HepG2 (cell line): Measurements from ENCODE around the gene NFKBIA. TPM values are rescaled to one million over a fixed set of nuclear protein-coding genes. Genes with fewer than 3 reads are reported as not detected.

Experiments used
- EEA1 ChIP-seq: sonication (generic); formaldehyde crosslinking; IDR thresholded peaks from 2 replicates; pipeline ENCODE4 v1.5.1; 2020; ENCODE audit warnings: mild to moderate bottlenecking, missing genetic modification reagents, borderline replicate concordance
- ELF3 ChIP-seq: IDR thresholded peaks from 2 replicates; pipeline ENCODE4 v1.6.1; 2016; ENCODE audit warnings: missing genetic modification reagents, missing compliant biosample characterization
- GZF1 ChIP-seq: sonication (generic); formaldehyde crosslinking; IDR thresholded peaks from 2 replicates; pipeline ENCODE4 v1.5.1; 2020; ENCODE audit warnings: mild to moderate bottlenecking, missing genetic modification reagents
- HOXA7 ChIP-seq: sonication (generic); formaldehyde crosslinking; IDR thresholded peaks from 2 replicates; pipeline ENCODE4 v1.8.1; 2022; ENCODE audit warnings: mild to moderate bottlenecking, missing genetic modification reagents, moderate library complexity
- NR3C1 ChIP-seq: sonication (generic); formaldehyde crosslinking; IDR thresholded peaks from 2 replicates; pipeline ENCODE4 v1.4.0; 2020; ENCODE audit warnings: missing genetic modification reagents
- SNRNP70 ChIP-seq: fragments of 200-400 bp; formaldehyde crosslinking; IDR thresholded peaks from 2 replicates; pipeline ENCODE4 v1.6.1; 2017; ENCODE audit warnings: mild to moderate bottlenecking, low read depth, low read length, moderate library complexity
- TBX3 ChIP-seq: fragments of 450-650 bp; IDR thresholded peaks from 2 replicates; pipeline ENCODE4 v1.6.1; 2017; ENCODE audit warnings: antibody characterized with exemption, mild to moderate bottlenecking, inconsistent platforms, borderline replicate concordance
- ZKSCAN8 ChIP-seq: IDR thresholded peaks from 2 replicates; pipeline ENCODE4 v1.6.1; 2016; ENCODE audit warnings: borderline replicate concordance, missing genetic modification reagents, missing compliant biosample characterization
- ZNF24 ChIP-seq: fragments of 450-650 bp; IDR thresholded peaks from 2 replicates; pipeline ENCODE4 v1.6.1; 2017; ENCODE audit warnings: antibody characterized with exemption, mild to moderate bottlenecking
- ZNF282 ChIP-seq: fragments of 450-650 bp; IDR thresholded peaks from 2 replicates; pipeline ENCODE4 v1.6.1; 2018; ENCODE audit not compliant: partially characterized antibody
- ZNF383 ChIP-seq: sonication (generic); formaldehyde crosslinking; IDR thresholded peaks from 2 replicates; pipeline ENCODE4 v1.4.0; 2020; ENCODE audit warnings: missing genetic modification reagents, mild to moderate bottlenecking, borderline replicate concordance
- ZNF563 ChIP-seq: sonication (generic); formaldehyde crosslinking; IDR thresholded peaks from 2 replicates; pipeline ENCODE4 v1.8.0; 2022; ENCODE audit warnings: mild to moderate bottlenecking, moderate library complexity, missing genetic modification reagents
- ZNF569 ChIP-seq: sonication (generic); formaldehyde crosslinking; IDR thresholded peaks from 2 replicates; pipeline ENCODE4 v1.5.0; 2020; ENCODE audit warnings: mild to moderate bottlenecking, missing genetic modification reagents, moderate library complexity, borderline replicate concordance
- ZNF713 ChIP-seq: sonication (generic); formaldehyde crosslinking; IDR thresholded peaks from 2 replicates; pipeline ENCODE4 v1.4.0; 2020; ENCODE audit warnings: mild to moderate bottlenecking, missing genetic modification reagents
- ZZZ3 ChIP-seq: sonication (generic); formaldehyde crosslinking; IDR thresholded peaks from 2 replicates; pipeline ENCODE4 v1.4.0; 2020; ENCODE audit warnings: missing genetic modification reagents, mild to moderate bottlenecking, borderline replicate concordance
- polyA plus RNA-seq, 8 experiments: library from polyadenylated mRNA; depleted of rRNA in 3 of 8; stranded (reverse) in 7 of 8; unstranded in 1 of 8; fragments of >200 nt; fragmentation: Illumina TruSeq in 4 of 8; extraction: Trizol in 4 of 8; gene quantifications; 2 replicates each; pipeline versions ENCODE4 v1.2.1 to v1.2.3, GENCODE V29; 2011 to 2016; ENCODE audit warnings: low read depth in 4 of 8, missing spikeins in 1 of 8, mixed read lengths in 1 of 8; ENCODE audit not compliant: insufficient read depth in 1 of 8
- total RNA-seq, 5 experiments: library from RNA; depleted of rRNA; stranded (reverse); fragments of >200 nt; fragmentation: Illumina TruSeq; extraction: Trizol; gene quantifications; 2 replicates each; pipeline ENCODE4 v1.2.3, GENCODE V29; 2016; ENCODE audit warnings: low read depth in 1 of 5
- TF ChIP-seq, protein P1 (sequence below): sonication (generic); formaldehyde crosslinking; IDR thresholded peaks from 2 replicates; pipeline ENCODE4 v1.8.1; 2023; ENCODE audit warnings: missing genetic modification reagents, inconsistent platforms, borderline replicate concordance
- TF ChIP-seq, protein P2 (sequence below): sonication (generic); formaldehyde crosslinking; IDR thresholded peaks from 2 replicates; pipeline ENCODE4 v1.4.0; 2020; ENCODE audit warnings: low read depth, mild to moderate bottlenecking, missing genetic modification reagents
- TF ChIP-seq, protein P3 (sequence below): sonication (generic); formaldehyde crosslinking; IDR thresholded peaks from 2 replicates; pipeline ENCODE4 v1.9.0; 2021; ENCODE audit warnings: missing genetic modification reagents, borderline replicate concordance
- TF ChIP-seq, protein P4 (sequence below): IDR thresholded peaks from 2 replicates; pipeline ENCODE4 v1.6.1; 2016; ENCODE audit warnings: low read depth, control low read depth
- TF ChIP-seq, protein P5 (sequence below): sonication (generic); formaldehyde crosslinking; IDR thresholded peaks from 2 replicates; pipeline ENCODE4 v1.4.0; 2020; ENCODE audit warnings: missing genetic modification reagents

The NFKBIA gene
- total and polyA plus RNA-seq, 2 of the 13 experiments (the other 11 are each of a cell fraction or from before 2014, with no cell fraction given): 197 to 319 TPM

DNA sequence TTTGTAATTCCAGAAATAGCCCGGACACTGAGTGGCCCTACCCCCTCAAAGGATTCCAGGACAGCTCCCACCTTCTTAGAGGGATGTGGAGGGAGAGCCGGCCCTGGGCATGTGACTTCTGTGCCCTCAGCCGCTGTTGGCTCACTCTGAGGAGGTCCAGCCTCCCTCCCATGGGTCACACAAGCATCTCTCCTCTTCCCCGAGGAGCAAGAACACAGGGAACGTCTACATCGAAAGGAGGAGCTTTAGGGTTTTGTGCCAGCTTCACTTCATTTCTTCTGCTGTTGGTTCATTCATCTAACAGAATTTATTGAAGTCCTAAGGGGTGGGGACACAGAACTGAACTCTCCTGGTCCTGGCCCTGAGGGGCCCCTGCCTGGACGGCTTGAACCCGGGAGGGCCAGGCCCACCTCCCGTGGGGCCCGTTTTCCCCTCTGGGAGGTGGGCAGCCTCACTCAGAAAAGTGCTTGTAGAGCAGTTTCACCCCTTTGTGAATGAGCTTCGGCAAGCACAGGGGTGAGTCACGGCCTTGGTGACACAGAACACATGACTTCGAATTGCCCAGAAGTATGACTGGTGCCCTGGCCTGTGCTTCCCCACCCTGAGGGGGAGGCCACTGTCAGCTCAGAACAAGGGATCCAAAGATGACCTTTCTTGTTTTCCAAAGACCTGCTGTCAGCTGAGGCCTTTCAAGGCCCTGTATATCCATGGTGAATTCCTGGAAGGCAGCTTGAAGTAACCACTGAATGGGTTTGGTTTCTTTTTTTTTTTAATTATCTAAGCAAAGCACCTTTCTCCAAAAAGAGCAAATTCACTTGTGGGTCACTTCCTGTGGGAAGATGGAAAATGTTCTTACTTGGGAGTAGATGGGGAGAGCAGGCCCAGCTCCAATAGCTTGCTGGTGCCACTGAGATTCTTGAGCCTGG is 39.2 kb downstream of the NFKBIA start (continued):
- TF ChIP-seq, protein P1, sequence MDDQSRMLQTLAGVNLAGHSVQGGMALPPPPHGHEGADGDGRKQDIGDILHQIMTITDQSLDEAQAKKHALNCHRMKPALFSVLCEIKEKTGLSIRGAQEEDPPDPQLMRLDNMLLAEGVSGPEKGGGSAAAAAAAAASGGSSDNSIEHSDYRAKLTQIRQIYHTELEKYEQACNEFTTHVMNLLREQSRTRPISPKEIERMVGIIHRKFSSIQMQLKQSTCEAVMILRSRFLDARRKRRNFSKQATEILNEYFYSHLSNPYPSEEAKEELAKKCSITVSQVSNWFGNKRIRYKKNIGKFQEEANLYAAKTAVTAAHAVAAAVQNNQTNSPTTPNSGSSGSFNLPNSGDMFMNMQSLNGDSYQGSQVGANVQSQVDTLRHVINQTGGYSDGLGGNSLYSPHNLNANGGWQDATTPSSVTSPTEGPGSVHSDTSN (CRISPR knock-in tag): no peak
- TF ChIP-seq ZNF569 (CRISPR knock-in tag) (no peak), TBX3 (no peak), ZZZ3 (peak; percentile 61), ZNF713 (peak; percentile 80; the same call in 1 of the 2 replicates), GZF1 (CRISPR knock-in tag) (peak; percentile 70; the same call in 1 of the 2 replicates), ELF3 (CRISPR knock-in tag) (peak; percentile 95), ZNF24 (peak; percentile 75), ZNF383 (CRISPR knock-in tag) (no peak), EEA1 (no peak; the same call in 1 of the 2 replicates), SNRNP70 (no peak), ZNF282 (no peak), ZKSCAN8 (peak; percentile 90; the same call in 1 of the 2 replicates), ZNF563 (CRISPR knock-in tag) (peak; percentile 55; the same call in 1 of the 2 replicates), NR3C1 (CRISPR knock-in tag) (no peak), HOXA7 (CRISPR knock-in tag) (no peak)
- TF ChIP-seq, protein P2, sequence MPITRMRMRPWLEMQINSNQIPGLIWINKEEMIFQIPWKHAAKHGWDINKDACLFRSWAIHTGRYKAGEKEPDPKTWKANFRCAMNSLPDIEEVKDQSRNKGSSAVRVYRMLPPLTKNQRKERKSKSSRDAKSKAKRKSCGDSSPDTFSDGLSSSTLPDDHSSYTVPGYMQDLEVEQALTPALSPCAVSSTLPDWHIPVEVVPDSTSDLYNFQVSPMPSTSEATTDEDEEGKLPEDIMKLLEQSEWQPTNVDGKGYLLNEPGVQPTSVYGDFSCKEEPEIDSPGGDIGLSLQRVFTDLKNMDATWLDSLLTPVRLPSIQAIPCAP (CRISPR knock-in tag): 0 out of 2 replicates have a peak, but pooled peaks have one; percentile 92
- TF ChIP-seq, protein P3, sequence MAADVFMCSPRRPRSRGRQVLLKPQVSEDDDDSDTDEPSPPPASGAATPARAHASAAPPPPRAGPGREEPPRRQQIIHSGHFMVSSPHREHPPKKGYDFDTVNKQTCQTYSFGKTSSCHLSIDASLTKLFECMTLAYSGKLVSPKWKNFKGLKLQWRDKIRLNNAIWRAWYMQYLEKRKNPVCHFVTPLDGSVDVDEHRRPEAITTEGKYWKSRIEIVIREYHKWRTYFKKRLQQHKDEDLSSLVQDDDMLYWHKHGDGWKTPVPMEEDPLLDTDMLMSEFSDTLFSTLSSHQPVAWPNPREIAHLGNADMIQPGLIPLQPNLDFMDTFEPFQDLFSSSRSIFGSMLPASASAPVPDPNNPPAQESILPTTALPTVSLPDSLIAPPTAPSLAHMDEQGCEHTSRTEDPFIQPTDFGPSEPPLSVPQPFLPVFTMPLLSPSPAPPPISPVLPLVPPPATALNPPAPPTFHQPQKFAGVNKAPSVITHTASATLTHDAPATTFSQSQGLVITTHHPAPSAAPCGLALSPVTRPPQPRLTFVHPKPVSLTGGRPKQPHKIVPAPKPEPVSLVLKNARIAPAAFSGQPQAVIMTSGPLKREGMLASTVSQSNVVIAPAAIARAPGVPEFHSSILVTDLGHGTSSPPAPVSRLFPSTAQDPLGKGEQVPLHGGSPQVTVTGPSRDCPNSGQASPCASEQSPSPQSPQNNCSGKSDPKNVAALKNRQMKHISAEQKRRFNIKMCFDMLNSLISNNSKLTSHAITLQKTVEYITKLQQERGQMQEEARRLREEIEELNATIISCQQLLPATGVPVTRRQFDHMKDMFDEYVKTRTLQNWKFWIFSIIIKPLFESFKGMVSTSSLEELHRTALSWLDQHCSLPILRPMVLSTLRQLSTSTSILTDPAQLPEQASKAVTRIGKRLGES (CRISPR knock-in tag): no peak
- TF ChIP-seq, protein P4, sequence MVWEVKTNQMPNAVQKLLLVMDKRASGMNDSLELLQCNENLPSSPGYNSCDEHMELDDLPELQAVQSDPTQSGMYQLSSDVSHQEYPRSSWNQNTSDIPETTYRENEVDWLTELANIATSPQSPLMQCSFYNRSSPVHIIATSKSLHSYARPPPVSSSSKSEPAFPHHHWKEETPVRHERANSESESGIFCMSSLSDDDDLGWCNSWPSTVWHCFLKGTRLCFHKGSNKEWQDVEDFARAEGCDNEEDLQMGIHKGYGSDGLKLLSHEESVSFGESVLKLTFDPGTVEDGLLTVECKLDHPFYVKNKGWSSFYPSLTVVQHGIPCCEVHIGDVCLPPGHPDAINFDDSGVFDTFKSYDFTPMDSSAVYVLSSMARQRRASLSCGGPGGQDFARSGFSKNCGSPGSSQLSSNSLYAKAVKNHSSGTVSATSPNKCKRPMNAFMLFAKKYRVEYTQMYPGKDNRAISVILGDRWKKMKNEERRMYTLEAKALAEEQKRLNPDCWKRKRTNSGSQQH: peak; percentile 68
- TF ChIP-seq, protein P5, sequence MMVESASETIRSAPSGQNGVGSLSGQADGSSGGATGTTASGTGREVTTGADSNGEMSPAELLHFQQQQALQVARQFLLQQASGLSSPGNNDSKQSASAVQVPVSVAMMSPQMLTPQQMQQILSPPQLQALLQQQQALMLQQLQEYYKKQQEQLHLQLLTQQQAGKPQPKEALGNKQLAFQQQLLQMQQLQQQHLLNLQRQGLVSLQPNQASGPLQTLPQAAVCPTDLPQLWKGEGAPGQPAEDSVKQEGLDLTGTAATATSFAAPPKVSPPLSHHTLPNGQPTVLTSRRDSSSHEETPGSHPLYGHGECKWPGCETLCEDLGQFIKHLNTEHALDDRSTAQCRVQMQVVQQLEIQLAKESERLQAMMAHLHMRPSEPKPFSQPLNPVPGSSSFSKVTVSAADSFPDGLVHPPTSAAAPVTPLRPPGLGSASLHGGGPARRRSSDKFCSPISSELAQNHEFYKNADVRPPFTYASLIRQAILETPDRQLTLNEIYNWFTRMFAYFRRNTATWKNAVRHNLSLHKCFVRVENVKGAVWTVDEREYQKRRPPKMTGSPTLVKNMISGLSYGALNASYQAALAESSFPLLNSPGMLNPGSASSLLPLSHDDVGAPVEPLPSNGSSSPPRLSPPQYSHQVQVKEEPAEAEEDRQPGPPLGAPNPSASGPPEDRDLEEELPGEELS: no peak; the same call in 1 of the 2 replicates
